HG03139 (cell line): ENCODE measurements around the gene PPWD1.
"Not testable (repeated sequence)": the region's sequence is repeated elsewhere in the genome, so short reads cannot be mapped to it uniquely, and the experiment has no call there.

Experiments used
- ATAC-seq: cut with Tn5 transposase; IDR thresholded peaks from one replicate; pipeline ENCODE4 v1.9.1; 2021; ENCODE audit not compliant: unreplicated experiment

The PPWD1 gene

DNA sequence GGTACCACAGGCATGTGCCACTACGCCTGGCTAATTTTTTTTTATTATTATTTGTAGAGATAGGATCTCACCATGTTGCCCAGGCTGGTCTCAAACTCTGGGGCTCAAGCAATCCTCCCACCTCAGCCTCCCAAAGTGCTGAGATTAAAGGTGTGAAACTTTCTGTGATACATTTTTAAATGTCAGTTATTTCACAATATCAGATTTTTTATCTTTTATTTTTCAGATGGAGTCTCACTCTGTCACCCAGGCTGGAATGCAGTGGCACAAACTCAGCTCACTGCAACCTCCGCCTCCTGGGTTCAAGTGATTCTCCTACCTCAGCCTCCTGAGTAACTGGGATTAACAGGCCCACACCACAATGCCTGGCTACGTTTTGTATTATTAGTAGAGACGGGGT, 58.9 kb downstream of the PPWD1 start:
- ATAC-seq, result not testable (repeated sequence)

DNA sequence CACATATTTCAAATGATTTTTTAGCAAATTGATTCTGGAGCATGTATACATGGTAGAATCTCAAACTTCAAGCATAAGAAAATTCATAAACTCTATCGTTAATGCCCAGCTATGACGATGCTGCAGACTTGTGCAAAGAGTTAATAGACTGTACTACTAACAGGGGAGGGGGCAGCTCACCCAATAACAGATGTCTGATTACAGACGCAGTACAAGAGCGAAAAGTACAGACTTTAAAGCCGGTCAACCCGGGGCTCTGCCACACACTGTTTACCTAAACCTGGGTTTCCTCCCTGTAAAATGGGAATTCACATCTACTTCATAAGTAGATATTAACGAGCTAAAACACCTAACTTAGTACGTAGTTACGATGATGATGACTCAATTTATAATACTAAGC, 60.4 kb downstream of the PPWD1 start:
- ATAC-seq, result no peak

DNA sequence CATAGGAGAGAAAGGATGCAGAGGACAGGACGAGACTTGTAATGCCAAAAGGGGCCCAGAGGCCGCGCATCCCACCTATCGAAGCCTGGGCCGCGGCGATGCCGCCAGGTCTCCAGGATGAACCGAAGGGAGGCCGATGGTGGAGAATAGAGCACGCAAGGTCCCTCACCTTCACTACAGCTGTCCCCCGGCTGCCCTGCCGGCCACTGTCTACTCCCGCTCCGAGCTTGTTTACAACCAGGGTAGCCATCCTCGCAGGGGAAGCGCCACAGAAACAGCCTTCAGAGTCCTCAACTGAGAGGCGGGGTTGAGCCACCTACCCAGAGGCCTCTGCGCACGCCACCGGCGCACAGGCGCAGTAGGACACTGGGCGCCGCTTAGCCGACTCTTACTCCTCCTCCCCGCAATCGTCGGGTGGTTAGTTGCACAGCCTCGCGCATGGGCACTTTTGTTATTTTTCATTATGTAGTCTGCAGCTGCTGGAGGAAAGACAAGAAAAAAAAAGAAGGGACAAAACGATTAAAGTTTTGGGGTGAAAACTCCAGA, 61.0 kb downstream of the PPWD1 start, which contains the start of gene TRIM23:
Gene TRIM23 (minus strand): TSS at position 309 of the 546 bp plus-strand sequence. CDS start 59 bp downstream, at position 250.
- peak; percentile 97 for ATAC-seq

DNA sequence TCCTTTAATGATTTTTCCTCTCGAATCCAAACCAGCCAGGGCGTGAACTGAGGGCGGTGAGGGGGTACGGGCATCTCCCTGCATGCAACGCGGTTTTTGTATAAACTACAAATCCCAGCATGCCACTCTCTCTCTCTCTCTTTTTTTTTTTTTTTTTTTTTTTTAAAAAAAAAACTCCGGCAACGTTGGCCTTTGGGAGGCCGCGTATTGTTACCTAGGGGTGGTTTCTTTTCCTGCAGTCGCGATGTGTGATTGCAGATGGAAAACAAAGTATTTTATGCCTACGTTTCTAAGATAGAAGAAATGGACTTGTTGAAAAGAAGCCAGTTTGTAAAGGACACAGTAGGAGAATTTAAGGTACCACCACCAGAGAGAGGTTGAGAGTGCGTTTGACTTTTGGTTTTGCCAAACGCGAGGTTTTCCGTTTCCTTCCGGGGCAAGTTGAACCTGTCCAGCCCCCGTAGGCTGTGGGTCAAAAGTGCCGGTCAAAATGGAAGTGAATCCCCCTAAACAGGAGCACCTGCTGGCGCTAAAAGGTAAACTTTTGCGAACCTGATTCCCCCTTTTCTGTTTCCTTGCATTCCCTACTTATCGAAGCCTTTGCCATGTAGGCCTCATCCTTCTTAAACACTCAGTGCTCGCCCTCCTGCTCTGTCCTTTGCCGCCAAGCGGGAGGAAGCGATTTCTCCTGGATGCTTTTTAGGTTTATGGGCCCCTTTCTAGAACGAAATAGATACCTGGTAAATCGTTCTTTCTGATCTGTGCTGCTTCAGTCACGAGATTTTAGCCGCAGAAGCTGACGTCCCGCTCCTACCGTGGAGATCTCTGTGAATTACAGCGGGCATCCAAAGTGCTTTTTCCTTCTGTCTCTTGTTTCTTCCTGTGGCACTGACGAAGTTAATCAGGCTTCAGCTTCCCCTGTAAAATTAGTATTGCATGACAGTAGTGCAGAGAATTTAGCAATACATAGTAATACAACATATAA, 61.8 kb downstream of the PPWD1 start, which contains the start of the genes SHLD3 and TRAPPC13:
Gene SHLD3 (plus strand): TSS at position 457 of the 985 bp plus-strand sequence. CDS start 4,561 bp downstream, outside the sequence.
Gene TRAPPC13 (plus strand): TSS at position 457 of the 985 bp plus-strand sequence. CDS start 34 bp downstream, at position 491.
- ATAC-seq, result peak; percentile 64

DNA sequence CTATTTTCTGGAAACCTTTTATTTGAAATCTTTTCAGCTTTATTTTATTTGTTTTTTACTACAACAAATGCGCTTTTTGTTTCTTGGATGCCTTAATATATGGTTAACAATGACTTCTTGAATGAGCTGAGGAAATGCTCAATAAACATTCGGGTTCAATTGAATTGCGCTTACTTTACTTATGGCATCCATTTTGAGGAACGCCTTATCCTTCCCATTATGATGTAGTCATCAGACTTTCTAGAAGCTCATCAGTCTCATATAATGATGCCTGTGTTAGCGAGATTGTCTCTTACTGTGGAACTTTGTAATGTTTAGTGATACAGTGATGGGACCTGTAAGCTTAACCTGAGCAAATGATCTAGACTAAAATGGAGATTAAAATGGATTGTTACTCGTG, 62.6 kb downstream of the PPWD1 start:
- ATAC-seq, result no peak

DNA sequence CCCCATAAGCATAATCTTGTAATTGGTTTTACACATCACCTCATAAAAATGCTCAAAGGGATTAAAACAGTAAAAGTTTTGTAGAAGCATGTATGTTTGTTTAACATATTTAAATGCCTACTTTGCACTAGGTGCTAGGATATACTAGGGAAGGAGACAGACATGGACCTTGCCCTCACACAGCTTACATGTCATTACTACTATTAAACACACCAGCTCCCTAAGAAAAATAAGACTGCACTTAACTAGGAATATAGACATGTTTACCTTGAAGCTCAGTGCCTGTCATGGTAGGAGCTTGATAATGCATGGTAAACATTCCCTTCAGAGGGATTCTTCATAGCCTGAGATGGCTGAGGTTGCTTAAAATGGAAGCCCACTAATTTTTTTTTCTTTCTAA, 67.9 kb downstream of the PPWD1 start:
- no peak for ATAC-seq
